Smooth muscle cell of the brain vasculature (primary cell): ENCODE data around the gene P2RY14.

Experiments
- DNase-seq: peaks from one replicate; pipeline ENCODE4 v3.0.0-alpha.2; 2012; ENCODE audit warnings: low read depth, low spot score

P2RY14 gene

DNA sequence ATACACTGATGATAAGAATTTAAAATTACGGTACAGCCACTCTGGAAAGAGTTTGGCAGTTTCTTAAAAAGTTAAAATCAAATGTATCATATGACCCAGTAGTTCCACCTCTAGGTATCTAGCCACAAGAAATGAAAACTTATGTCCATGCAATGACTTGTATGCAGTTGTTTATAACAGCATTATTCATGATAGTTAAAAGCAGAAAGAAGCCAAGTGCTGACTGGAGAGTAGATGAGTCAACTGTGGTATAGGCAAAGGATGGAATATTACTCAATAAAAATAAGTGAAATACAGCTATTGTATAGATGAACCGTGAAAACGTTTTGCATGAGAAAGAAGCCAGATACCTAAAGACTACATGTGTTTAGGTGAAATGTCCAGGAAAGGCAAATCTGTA, 23.4 kb upstream of the P2RY14 start:
- no peak for DNase-seq

DNA sequence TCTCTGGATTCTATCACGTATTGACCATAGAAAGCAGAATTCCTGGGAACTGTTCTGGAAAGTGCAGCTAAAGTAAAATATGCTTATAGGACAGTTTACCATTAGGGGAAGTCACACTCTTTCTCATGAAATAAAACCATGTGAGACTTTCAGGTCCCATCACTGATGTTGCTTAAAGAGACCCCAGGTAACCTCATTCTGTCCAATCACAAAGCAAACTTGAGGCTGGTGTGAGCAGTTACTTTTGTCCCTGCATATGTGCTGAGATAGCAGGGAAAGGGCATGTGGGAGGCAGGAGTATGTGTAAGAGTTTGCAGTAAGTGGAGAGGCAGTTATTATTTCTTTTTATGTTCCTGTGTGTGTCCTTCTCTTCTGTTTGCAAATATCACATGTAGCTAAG, 22.2 kb upstream of the P2RY14 start:
- no peak for DNase-seq

DNA sequence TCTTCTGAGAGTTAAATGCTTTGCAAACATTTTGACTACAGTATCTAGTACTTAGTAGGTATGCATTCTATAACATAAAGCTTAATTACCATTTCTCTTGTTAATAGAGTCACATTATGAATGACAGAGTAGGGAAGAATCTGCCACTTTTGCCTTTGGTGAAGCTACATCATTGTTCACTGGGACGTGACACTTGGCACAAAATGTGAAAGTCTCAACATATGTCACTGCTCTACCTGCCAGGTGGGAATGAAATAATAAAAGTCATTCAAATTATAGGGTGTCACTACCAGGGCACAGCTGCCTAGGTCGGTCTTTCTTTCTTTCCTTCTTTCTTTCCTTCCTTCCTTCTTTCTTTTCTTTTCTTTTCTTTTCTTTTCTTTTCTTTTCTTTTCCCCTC, 20.7 kb upstream of the P2RY14 start:
- DNase-seq: no peak

DNA sequence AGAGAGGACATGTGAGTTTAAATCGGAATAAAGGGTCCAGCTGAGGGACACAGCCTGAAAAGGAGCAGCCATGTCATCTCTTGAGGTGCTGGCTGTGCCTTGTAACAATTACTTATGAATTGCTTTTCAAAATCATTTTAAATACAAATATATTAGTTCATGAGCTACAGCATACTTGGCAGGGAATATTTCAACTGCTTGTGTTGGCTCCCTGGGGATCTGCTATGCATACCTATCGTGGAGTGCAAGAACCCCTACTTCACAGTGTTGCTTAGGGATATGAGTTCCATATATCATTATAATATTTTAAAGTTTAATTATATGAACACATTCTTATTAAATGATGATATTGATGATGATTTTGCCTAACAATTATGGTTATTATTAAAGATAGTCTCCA, 19.1 kb upstream of the P2RY14 start:
- DNase-seq: no peak

DNA sequence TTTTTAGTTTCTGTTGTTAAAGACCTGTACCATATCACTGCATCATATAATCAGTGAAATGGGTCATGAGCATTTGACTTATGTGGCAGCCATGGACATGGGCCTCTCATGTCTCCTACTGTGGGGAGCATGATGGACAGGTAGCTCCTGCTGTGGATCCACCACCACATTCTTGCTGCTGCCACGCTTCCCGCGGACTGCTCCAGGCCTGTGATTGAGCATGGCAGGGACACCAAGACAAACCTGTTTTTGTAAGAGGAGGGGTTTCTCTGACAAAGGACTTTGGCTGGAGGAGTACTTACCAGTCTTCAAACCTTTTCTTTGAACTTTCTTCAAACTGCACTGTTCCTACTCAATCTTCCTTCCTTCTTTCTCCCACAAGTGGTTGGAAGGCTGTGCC, 17.9 kb upstream of the P2RY14 start:
- DNase-seq: no peak

DNA sequence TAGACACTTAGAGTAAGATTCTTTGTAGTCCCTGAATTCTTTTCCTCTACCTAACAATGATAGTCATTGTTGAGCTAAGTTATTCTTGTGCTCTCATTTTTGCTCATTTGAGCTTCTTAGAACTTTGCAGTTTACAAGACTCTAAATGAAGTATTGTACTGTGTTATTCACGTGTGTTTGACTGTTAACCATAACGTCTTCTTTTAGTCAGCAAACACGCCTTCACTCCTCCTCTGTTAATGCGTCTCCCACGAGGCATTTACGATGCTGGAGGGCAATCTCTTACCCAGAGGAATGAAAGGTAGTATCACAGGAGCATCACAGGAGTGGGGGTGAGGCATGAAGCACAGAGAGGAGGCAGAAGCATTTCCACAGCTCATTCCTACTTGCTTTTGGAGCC, 14.8 kb upstream of the P2RY14 start:
- DNase-seq: no peak

DNA sequence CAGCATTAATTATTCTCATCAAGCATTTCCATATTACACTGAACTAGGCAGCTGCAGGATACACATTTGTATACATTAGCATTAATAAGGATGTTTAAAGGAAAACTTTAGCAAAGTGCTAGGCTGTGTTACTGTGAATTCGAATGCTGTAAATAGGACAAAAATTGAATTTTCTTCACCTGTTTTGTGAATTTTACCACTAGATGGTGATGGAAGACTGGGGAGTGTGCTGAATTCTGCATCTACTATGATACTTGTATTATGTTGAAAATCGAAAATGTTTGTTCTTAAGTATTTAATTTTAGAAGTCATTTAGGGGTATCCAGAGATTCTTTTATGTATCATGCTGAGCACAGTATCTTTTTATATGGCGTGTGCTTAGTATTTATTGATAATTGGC, 12.3 kb upstream of the P2RY14 start:
- DNase-seq: no peak

DNA sequence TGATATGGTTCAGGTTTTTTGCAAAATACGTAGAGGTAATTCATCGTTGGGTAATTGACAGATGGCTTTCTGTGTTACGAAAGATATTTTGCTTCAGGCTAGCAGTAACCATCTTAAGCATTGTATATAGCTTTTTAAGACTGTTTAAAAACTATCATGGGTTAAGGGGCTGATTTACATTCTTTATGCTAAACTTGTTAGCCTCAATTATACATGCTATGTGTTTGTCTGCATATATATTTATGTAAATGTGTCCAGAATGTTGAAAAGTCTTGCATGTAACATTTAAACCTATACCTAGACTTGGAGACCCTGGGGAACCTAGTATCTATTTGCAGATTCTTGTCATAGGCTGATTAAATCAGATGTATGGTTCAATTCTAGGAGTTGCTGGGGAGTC, 11.1 kb upstream of the P2RY14 start:
- no peak for DNase-seq

DNA sequence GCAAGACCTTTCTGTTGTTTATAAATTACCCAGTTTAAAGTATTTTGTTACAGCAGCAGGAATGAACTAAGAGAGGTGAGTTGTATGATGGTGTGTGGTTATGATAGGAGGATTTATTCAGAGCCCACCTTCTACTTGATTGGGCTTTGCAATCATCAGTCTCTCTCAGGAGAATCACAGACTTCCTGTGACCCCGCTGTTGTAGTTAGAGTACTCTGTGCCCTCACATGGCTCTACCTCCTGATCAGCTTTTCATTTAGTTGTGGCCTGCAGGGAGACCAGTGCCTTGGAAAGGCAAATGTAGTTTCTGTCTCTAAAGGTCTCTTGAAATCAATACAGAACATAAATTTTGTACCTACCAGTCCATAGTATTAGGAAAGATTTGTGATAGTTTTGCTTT, 7.6 kb upstream of the P2RY14 start:
- no peak for DNase-seq

DNA sequence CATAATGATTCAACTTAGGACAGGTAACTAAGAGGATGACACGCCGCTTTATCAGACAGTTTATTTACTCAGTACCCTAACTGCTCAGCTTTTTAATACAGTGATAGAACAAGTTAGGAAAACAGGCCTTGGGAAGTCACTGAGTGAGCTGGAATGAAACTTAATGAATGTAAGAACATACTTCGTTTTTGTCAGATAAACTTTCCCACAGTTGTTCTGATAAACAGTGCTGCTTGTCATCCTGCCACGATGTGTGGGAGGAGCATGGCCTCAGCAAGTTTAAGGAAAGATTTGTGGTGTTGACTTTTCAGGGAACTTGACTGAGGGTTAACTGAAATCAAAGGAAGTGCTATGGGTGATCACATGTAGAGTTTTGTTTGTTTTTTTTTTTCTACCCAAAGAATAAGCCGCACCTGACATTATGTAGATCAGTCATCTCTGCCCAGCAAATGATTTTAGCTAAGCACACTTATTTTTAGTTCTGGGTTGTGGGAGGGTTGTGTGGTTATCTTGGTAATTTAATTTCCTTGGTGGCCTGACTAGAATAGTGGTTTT, 5.6 kb upstream of the P2RY14 start:
- DNase-seq: no peak

DNA sequence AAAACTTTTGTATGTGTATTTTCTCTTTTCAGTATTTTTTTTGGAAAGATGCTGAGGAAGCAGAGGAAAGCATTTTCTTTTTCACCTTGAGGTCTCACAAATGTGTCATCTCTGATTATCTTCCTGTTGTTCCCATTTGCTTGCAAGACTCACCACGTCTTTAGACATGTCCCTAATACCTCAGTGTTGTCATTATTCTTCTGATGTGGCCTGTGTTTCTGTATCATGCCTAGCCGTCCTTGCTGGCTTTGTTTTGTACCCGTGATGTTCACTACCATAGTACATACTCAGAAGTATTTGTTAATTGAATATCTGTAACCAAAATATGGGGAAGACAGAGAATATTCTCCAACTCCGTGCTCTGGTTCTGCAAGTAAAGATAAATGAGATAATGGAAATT, 5.0 kb upstream of the P2RY14 start:
- no peak for DNase-seq

DNA sequence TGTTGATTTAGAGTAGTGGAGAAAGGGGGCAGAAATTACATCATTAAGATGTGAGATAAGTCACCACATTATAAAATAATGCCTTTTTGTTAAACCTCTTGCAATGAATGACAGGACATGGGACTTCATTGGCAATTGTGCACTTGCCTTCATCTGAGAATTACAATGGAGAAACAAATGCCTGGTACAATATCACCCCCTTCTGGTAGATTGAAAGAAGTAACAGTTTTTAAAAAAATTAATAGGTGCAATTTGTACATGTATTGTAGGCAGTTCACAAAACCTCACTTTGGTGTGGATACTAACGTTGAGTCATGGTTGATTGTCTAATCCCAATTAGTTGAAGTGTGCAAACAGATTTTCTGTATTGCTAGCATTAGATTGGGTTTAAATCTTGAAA, 4.6 kb upstream of the P2RY14 start:
- peak; percentile 29 for DNase-seq

DNA sequence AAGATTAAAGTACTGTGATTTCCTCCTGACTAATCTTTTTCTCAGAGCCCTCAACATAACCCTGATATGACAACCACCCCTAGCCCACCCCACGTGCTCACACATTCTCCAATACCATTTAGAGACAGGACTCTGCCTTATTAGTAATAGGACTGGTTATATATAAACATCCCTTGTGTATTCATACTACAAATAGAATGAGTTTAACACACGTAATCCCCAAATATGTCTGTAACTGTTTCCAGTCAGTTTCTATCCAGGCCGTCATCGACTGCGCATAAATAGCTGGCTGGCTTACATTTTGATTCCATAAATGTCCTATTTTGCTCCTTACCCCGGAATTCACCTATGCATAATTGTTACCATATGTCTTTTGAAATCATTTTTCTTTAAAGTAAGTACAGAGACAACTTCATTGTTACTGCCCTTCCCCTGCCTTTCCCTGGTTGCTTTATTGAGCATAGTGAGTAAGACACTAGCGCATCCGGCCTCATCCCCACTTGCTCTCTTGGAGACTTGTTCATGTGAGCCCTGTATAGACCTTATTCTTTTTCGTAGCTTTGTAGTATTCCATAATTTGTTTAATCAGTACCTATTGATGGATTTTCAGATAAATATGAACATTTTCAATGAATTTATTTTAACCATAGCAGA, 3.5 kb upstream of the P2RY14 start:
- no peak for DNase-seq

DNA sequence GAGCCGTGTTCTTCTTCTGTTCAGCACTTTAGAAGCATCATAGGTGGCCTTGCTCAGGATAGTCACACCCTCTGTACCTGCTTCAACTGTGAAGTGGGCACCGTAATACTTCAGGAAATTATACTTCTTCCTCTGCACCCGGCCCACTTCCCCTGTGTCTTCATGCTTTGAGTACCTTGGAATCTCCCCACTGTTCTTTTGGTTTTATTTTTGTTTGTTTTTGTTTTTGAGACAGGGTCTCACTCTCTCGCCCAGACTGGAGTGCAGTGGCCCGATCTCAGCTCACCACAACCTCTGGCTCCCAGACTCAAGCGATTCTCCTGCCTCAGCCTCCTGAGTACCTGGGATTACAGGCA, 1.7 kb downstream of the P2RY14 start:
- DNase-seq: no peak

DNA sequence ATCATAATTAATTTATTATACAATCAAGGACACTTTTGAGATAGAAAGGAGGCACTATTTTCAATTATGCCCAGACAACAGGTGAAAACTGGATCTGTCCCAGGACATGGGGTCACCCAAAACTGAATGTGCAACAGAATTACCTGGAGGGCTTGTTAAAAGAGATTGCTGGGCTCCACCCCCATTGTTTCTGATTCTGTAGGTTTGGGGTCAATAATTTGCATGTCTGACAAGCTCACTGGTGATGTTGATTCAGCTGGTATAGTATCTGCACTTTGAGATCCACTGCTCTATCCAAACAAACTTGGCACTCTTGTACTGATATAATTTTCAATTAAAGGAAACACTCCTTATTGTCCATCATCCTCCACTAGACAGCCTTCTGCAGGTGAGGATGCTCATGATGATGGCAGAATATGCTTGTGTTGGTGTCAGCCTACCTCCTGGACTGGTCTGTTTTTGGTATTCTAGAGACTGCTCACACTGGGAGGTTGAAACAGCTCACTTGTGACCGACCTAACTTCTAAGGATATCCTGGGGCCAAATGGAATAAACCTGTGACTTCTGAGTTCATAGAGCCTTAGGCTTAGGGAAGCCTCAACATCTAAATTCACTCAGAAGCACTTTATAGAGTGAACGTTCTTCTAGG, 2.2 kb downstream of the P2RY14 start:
- DNase-seq: no peak

DNA sequence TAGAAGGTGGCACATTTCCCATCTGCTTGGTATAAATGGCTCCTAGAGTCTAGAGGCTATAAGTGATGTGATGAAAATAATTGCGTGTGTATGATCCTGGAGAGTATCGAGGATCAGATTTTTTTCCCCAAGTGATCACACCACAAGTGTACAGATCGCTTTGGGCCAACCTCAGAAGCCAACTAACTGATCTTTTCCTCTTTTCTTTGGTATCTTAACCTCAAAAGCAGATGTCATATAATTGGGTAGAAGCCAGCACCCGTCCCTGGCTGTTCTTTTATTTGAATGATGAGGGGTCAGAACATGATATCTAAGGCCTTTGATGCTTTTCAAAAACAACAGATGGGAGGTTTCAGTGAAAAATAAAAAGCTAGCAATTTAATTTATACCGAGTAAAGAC, 3.3 kb downstream of the P2RY14 start:
- DNase-seq: no peak

DNA sequence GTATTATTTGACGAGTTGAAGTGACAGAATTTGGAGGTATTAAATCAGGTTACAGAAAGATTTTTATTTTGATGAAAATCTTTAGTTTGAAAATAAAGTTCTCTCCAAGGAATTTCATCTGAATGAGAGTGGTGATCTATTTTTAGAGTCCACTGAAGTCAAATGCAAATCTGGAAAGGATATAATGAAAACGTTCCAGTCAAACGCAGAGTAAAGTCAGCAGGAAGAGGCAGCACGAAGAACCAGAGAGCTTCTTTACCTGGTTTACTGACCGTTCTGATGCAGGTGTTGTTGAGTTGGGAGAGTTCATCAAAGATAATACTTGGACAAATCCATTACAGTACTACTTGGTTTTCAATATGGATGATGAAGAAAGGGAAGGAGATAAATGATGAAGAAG, 8.7 kb downstream of the P2RY14 start:
- no peak for DNase-seq

DNA sequence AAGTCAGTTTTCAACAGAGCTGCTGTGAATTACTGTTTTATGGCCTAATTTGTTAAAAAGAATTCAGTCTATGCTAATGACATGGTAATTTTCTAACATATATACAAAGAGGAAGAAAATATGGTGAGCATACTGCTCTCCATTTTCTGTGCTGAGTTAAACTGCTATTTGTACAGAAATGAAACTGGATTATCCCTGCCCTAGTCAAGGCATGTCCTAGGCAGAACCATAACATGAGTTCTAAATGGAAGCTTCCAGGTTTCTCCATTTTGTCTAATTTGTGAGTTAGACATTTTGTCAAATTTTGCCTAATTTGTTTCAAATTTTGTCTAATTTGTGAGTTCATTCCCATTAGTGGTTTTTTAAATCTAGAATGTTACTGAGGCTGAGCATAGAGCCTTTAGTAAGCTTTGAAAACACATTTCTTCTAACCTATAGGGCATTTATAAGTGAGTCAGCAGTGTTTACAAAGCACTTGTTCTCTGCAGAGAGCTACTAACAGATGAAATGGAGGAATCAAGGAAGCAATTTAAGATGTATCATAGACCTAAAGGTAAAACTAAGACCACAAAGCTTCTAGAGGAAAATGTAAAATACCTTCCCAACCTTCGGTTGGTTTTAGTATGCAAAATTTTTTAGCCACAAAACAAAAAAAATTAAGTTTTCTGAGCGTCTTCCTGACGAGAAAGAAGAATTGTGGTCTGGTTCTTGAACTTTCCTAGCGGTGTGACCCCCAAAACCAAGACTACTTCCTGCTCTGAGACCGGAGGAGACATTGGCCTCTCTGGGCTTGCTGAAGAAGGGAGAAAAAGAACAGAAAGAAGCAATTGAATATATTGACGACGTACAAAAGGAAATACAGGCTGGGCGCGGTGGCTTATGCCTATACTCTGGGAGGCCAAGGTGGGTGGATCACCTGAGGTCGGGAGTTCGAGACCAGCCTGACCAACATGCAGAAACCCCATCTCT, 9.8 kb downstream of the P2RY14 start:
- no peak for DNase-seq

DNA sequence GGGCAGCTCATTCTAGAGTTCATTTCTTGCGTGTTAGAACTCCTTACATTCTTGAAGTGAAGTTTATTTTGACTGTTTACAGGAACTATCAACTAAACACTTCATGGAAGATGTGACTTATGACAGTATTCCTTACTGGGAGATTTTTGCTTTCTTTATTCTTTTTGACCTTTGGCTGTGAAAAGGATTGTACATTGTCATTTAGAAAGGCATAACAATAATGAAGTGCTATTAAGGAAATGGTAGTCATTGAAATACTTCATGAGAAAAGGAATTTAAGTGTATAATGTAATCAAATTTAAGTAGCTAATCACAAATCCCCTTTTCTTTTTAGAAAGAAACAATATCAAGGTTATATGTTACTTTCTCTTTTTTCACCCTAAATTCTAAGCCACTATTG, 11.3 kb downstream of the P2RY14 start:
- DNase-seq: no peak

DNA sequence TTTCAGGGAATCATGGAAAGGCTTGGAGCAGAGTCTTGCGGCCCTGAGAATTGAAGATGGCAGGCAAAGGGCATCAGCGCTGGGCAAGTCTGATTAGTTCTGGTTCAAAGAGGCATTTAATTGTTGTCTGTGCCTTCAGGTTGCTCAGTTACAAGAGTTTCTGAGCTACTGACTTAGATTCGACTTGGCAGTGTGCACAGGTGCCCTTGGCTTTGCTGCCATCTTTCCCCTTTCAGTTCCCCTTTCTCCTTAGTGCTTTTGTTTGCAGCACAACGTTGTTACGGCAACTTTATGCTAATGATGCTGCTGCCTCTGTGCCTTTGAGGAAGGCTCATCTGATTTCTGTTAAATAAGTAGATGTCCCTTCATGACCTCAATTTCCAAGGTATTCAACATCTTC, 12.5 kb downstream of the P2RY14 start:
- DNase-seq: no peak

DNA sequence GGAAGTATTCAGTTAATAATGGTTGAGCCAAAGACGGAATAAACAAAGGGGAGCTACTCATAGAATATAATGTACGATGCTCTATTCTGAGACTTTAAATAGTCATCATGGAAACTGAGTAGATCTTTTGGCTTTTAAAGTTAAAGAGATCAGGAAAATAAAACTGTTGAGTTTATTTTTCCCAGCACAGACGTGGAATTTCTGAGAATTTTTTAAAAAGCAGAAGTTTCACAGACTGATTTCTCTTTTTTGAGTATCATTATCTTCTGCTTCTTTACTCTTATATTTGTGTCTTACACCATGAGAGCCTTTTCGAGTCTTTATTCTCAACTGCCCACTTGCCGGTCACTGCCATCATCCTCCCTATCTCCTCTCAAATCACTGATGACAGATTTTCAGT, 13.2 kb downstream of the P2RY14 start:
- no peak for DNase-seq

DNA sequence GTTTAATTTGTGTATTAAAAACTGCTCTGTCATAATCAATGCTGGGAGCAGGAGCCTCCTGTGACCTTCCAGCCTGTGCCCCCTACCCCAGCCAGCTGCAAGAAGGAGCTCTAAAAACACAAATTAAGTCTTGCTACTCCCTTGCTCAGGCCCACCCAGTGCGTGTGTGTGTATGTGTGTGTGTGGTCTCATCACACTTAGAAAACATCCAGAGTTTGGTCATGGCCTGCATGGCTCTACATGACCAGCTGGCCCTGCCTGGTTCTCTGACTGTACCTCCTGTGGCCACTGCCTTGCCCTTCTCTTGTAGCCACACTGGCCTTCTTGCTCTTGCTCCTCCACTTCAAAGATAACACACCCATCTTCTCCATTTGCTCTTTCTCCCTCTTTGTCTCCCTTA, 13.7 kb downstream of the P2RY14 start:
- no peak for DNase-seq
